Thyroid gland (tissue), 4 donors: ENCODE results near the gene VPS8. TPM values are rescaled to one million over a fixed set of nuclear protein-coding genes. Genes with fewer than 3 reads are reported as not detected.

Source experiments
- DNase-seq, 2 donors: peaks; one replicate each; pipeline ENCODE4 v3.0.0-alpha.2; 2019
- H3K27ac ChIP-seq, 3 donors: fragments of 200-600 bp; sonication (generic); 1 replicate in 2 of 3; 2 replicates in 1 of 3; pipeline ENCODE4 v1.5.1; 2016 to 2019; ENCODE audit warnings: mild to moderate bottlenecking in 1 of 3, moderate library complexity in 1 of 3
- H3K27me3 ChIP-seq: fragments of 200-600 bp; sonication (generic); one replicate; pipeline ENCODE4 v1.5.1; 2019
- H3K36me3 ChIP-seq, 2 donors: fragments of 200-600 bp; sonication (generic); one replicate each; pipeline ENCODE4 v1.5.1; 2016 to 2019
- H3K4me1 ChIP-seq, 2 donors: fragments of 200-600 bp; sonication (generic); one replicate each; pipeline ENCODE4 v1.5.1; 2017 to 2019
- H3K4me3 ChIP-seq, 3 donors: fragments of 200-600 bp; sonication (generic); replicated peaks in 1 of 3; 1 replicate in 2 of 3; 2 replicates in 1 of 3; pipeline ENCODE4 v1.5.1; 2016; ENCODE audit warnings: mild to moderate bottlenecking in 1 of 3
- H3K9me3 ChIP-seq: fragments of 200-600 bp; sonication (generic); one replicate; pipeline ENCODE4 v1.5.1; 2017
- CTCF ChIP-seq, 6 experiments: fragments of 200-600 bp in 3 of 6; fragments of 450-650 bp in 3 of 6; sonication (generic) in 3 of 6; IDR thresholded peaks; one replicate each; pipeline ENCODE4 v1.5.1; 2016 to 2019; ENCODE audit warnings: antibody characterized with exemption in 6 of 6, mild to moderate bottlenecking in 2 of 6, inconsistent platforms in 1 of 6, moderate library complexity in 1 of 6
- POLR2A ChIP-seq, 2 donors: fragments of 450-650 bp; IDR thresholded peaks; one replicate each; pipeline ENCODE4 v1.6.1; 2017; ENCODE audit warnings: antibody characterized with exemption in 2 of 2, mild to moderate bottlenecking in 2 of 2, moderate library complexity in 1 of 2
- WGBS, 2 donors: methylation state at CpG; one replicate each; pipeline ENCODE4 v1.1.5; 2017; 5-methylcytosine and 5-hydroxymethylcytosine counted together
- intact Hi-C: fragments of 100-400 bp; cut with DNase I; formaldehyde crosslinking; loops from one replicate; pipeline ENCODE4 v1.15.1; 2023
- total RNA-seq, 4 donors: library from RNA; depleted of rRNA; stranded (reverse); fragments of >200 nt; gene quantifications; one replicate each; pipeline ENCODE4 v1.2.3, GENCODE V29; 2016

VPS8 gene
- total RNA-seq, 4 donors from 2014 or later, result 85.6 to 171 (median 103) TPM

- intact Hi-C loops, result no loop called here
- Histone ChIP-seq H3K27me3 (no peaks in the 10 kb centered on the region), H3K4me1 (no peaks in the 10 kb centered on the region), H3K36me3 (no peaks in the 10 kb centered on the region), H3K4me3 (no peak overlapping the region), H3K27ac (no peak overlapping the region), H3K9me3 (no peaks in the 10 kb centered on the region)
- no peak for DNase-seq
- TF ChIP-seq CTCF (IDR thresholded peaks at IDR 0.05) (no peak), POLR2A (IDR thresholded peaks at IDR 0.05) (no peak)
- WGBS, 2 donors, result 63 to 73% methylated on average over 12 of the region's 12 CpGs
Observed at GRCh38 chr3:184785890-184786279, 26.1 kb upstream of the VPS8 start.

GRCh38 chr3:184786280-184786941 is 25.6 kb upstream of the VPS8 start:
- no peak overlapping the region for H3K27ac ChIP-seq
- no peaks in the 10 kb centered on the region for H3K4me1 ChIP-seq
- no peaks in the 10 kb centered on the region for H3K9me3 ChIP-seq
- TF ChIP-seq POLR2A (IDR thresholded peaks at IDR 0.05) (no peak), CTCF (IDR thresholded peaks at IDR 0.05) (no peak)
- peak; percentile 7 to 19 for DNase-seq
- intact Hi-C loops, result no loop called here
- H3K4me3 ChIP-seq, result no peak overlapping the region
- no peaks in the 10 kb centered on the region for H3K27me3 ChIP-seq
- WGBS, 2 donors, result 25 to 27% methylated on average over 10 of the region's 10 CpGs
- no peaks in the 10 kb centered on the region for H3K36me3 ChIP-seq

DNA sequence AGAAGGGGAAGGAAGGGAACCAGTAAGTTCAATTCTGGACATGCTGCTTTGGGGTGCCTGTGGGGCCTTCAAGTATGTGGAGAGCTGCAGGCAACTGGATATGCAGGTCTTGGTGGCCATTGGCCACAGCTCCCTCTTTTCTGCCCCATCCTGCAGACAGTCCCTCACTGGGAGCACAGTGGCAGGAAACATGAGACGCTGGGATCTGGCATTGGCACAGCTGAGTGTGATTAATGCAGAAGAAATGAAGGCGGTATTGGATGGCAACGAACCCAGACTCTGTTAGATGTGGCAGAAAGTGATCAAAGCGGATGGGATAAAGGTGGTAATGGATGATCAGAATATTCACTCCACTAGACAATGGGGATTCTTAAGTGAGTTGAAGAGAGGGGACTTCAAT is 23.2 kb upstream of the VPS8 start:
- intact Hi-C loops, result no loop called here
- Histone ChIP-seq H3K4me3 (no peak overlapping the region), H3K36me3 (no peaks in the 10 kb centered on the region), H3K27me3 (no peaks in the 10 kb centered on the region), H3K9me3 (no peaks in the 10 kb centered on the region), H3K4me1 (no peaks in the 10 kb centered on the region), H3K27ac (no peak overlapping the region)
- TF ChIP-seq POLR2A (IDR thresholded peaks at IDR 0.05) (no peak), CTCF (IDR thresholded peaks at IDR 0.05) (no peak)
- 72 to 89% methylated on average over 4 of the region's 4 CpGs for WGBS, 2 donors
- DNase-seq, result no peak

DNA sequence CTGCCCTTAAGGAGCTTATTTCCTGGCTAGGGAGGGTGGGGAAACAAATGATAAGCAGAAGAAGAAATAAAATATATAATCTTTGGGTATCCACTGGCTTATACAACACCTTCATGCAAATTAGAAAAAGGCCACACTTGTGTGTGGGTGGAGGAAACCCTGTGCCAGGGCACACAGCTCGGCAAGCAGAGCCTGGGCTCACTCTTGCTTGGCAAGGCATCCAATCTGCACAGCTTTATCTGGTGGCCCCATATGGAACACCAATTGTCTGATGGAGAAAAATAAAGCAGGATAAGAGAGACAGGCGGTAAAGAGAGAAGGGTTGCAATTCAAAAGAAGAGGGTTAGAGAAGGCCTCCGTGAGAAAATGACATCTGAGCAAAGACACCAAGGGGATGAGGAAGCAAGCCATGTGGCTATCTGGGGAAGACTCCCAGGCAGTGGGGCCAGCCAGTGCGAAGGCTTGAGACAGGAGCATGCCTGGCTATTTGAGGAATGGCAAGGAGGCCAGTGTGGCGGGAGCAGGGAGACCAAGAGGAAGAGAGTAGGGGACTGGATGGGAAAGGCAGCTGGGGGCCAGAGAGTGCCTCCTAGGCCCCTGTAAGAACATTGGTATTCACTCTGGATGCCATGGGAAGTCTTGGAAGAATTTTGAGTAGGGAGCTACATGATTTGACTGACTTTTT is 22.5 kb upstream of the VPS8 start:
- H3K27me3 ChIP-seq, result no peaks in the 10 kb centered on the region
- no peak for TF ChIP-seq POLR2A (IDR thresholded peaks at IDR 0.05)
- TF ChIP-seq CTCF (IDR thresholded peaks at IDR 0.05), result no peak
- intact Hi-C loops, result no loop called here
- no peak overlapping the region for H3K4me3 ChIP-seq
- no peak for DNase-seq
- no peaks in the 10 kb centered on the region for H3K36me3 ChIP-seq
- H3K4me1 ChIP-seq, result no peaks in the 10 kb centered on the region
- no peak overlapping the region for H3K27ac ChIP-seq
- whole genome bisulfite sequencing, 2 donors, result 88 to 89% methylated on average over 5 of the region's 5 CpGs
- no peaks in the 10 kb centered on the region for H3K9me3 ChIP-seq

GRCh38 chr3:184791171-184791570 is 20.8 kb upstream of the VPS8 start:
- Histone ChIP-seq H3K4me3 (no peak overlapping the region), H3K4me1 (no peaks in the 10 kb centered on the region), H3K36me3 (no peaks in the 10 kb centered on the region), H3K9me3 (no peaks in the 10 kb centered on the region), H3K27me3 (no peaks in the 10 kb centered on the region), H3K27ac (no peak overlapping the region)
- no peak for DNase-seq
- intact Hi-C loops, result no loop called here
- TF ChIP-seq POLR2A (IDR thresholded peaks at IDR 0.05) (no peak), CTCF (IDR thresholded peaks at IDR 0.05) (no peak)
- WGBS, 2 donors, result 51 to 52% methylated on average over 3 of the region's 3 CpGs
